ENCODE results near the gene HSD11B2. TPM values are rescaled to one million over a fixed set of nuclear protein-coding genes. Genes with fewer than 3 reads are reported as not detected.

HSD11B2 gene
- total RNA-seq, 1 experiment from 2014 or later: 33.5 TPM

- Histone ChIP-seq H4K91ac (ENCODE audit: insufficient read length, low read depth, low read length) (no peak within 1 kb of the TSS), H2AK5ac (ENCODE audit: insufficient read length, low read length) (no peak within 1 kb of the TSS), H4K20me1 (ENCODE audit: control insufficient read depth, insufficient read depth, insufficient read length) (no peaks in the 10 kb centered on the region), H3K4ac (ENCODE audit: low read depth, low read length) (no peak within 1 kb of the TSS), H3K79me2 (ENCODE audit: insufficient read depth, low read length) (no peaks in the 10 kb centered on the region), H3K9ac (ENCODE audit: extremely low read depth, insufficient read length, low read length) (peak within 1 kb of the TSS; percentile 74), H3K79me1 (ENCODE audit: insufficient read depth, low read depth, low read length, poor library complexity, severe bottlenecking) (no peaks in the 10 kb centered on the region), H3K27ac (ENCODE audit: insufficient read length, low read depth, low read length) (no peak within 1 kb of the TSS), H3K23me2 (ENCODE audit: insufficient read length, low read depth, low read length, poor library complexity, severe bottlenecking) (peaks cover 11% of the 10 kb centered on the region), H2AFZ (ENCODE audit: low read length) (peak within 1 kb of the TSS; percentile 57), H3T11ph (ENCODE audit: low read length) (no peak within 1 kb of the TSS), H4K5ac (ENCODE audit: insufficient read length, low read depth, low read length) (no peak within 1 kb of the TSS), H3K4me1 (ENCODE audit: insufficient read depth, low read length) (peaks cover 6% of the 10 kb centered on the region; the same call in 1 of the 2 replicates), H3K23ac (ENCODE audit: insufficient read length, low read depth, low read length) (no peak within 1 kb of the TSS), H3K4me2 (ENCODE audit: insufficient read depth, insufficient read length, low read length) (peak within 1 kb of the TSS; percentile 76), H3K27me3 (ENCODE audit: insufficient read depth, low read length) (no peaks in the 10 kb centered on the region), H2BK120ac (ENCODE audit: low read depth, low read length, poor library complexity, severe bottlenecking) (no peak within 1 kb of the TSS), H3K56ac (ENCODE audit: insufficient read length, low read depth, low read length) (no peak within 1 kb of the TSS), H4K8ac (replicated peaks; ENCODE audit: insufficient read length, low read depth, low read length) (no peak within 1 kb of the TSS), H2BK20ac (ENCODE audit: low read depth, low read length, poor library complexity, severe bottlenecking) (no peak within 1 kb of the TSS), H2BK15ac (ENCODE audit: low read depth, low read length) (no peak within 1 kb of the TSS), H2BK12ac (ENCODE audit: insufficient read length, low read depth, low read length) (no peak within 1 kb of the TSS), H3K18ac (ENCODE audit: insufficient read length, low read depth, low read length) (peak within 1 kb of the TSS; percentile 87), H2BK5ac (ENCODE audit: insufficient read length, low read length) (no peak within 1 kb of the TSS), H3K9me3 (ENCODE audit: control insufficient read depth, low read depth, low read length) (no peaks in the 10 kb centered on the region), H3K14ac (ENCODE audit: insufficient read depth, low read length) (peak within 1 kb of the TSS; percentile 67; the same call in 1 of the 2 replicates)
- DNase-seq: peak; percentile 80
- TF ChIP-seq CTCF (conservative IDR thresholded peaks at IDR 0.05): peak; percentile 64
- H3K4me1 Mint-ChIP-seq: peaks cover 26 to 29% of the 10 kb centered on the region in 2 experiments
- no peak within 1 kb of the TSS for H3K27ac Mint-ChIP-seq
- WGBS (ENCODE audit: extremely low coverage, insufficient read length, low lambda C conversion rate): no CpG with 5 or more reads among the region's 73 CpGs
- peaks cover 2 to 5% of the 10 kb centered on the region in 2 experiments; a peak in 3 of 5 replicates for H3K9me3 Mint-ChIP-seq
- peak within 1 kb of the TSS; percentile 60 to 72 for H3K4me3 Mint-ChIP-seq
- peaks cover 0 to 4% (median 2%) of the 10 kb centered on the region in 3 experiments; a peak in 2 of 7 replicates for H3K36me3 Mint-ChIP-seq (ENCODE audit: insufficient read depth in 1 of 3, low read depth in 3 of 3)
- H3K27me3 Mint-ChIP-seq (ENCODE audit: low read depth): peaks cover 6% of the 10 kb centered on the region
These were observed 14.8 kb upstream of the HSD11B2 start, which contains the start of gene ZDHHC1 for GRCh38 chr16:67415872-67416793. Gene ZDHHC1, minus strand, starts transcription at chr16:67416477. Its CDS starts 8,702 bp downstream, at chr16:67407775.

Measured in H9 (cell line).